Middle frontal gyrus (tissue), 1 donor: Measurements from ENCODE around the gene GNAS.

Source experiments
- DNase-seq: peaks from one replicate; pipeline ENCODE4 v3.0.0-alpha.2; 2015; ENCODE audit warnings: low spot score; ENCODE audit errors: extremely low spot score

The GNAS gene

GRCh38 chr20:58897488-58897887 lies 45.0 kb downstream of the GNAS start:
- DNase-seq, result no peak

- DNase-seq, result no peak
Observed at GRCh38 chr20:58898629-58899408, 46.3 kb downstream of the GNAS start.

GRCh38 chr20:58899512-58899911 lies 47.0 kb downstream of the GNAS start:
- DNase-seq, result no peak

GRCh38 chr20:58900397-58900796 lies 47.9 kb downstream of the GNAS start:
- DNase-seq, result no peak

- DNase-seq, result no peak
Observed at GRCh38 chr20:58901488-58902402, 49.2 kb downstream of the GNAS start.

- DNase-seq, result no peak
Observed at GRCh38 chr20:58903614-58904013, 51.1 kb downstream of the GNAS start.

- no peak for DNase-seq
Observed at GRCh38 chr20:58905236-58905635, 52.7 kb downstream of the GNAS start.

GRCh38 chr20:58906111-58906510 lies 53.6 kb downstream of the GNAS start:
- DNase-seq, result no peak

- DNase-seq, result no peak
Observed at GRCh38 chr20:58906894-58907293, 54.4 kb downstream of the GNAS start.

- DNase-seq, result peak; percentile 66
Observed at GRCh38 chr20:58907320-58908137, 55.0 kb downstream of the GNAS start.

- DNase-seq, result no peak
Observed at GRCh38 chr20:58908221-58908620, 55.7 kb downstream of the GNAS start.

- no peak for DNase-seq
Observed at GRCh38 chr20:58908941-58909340, 56.4 kb downstream of the GNAS start.

- DNase-seq, result no peak
Observed at GRCh38 chr20:58909585-58909984, 57.1 kb downstream of the GNAS start.

- DNase-seq, result no peak
Observed at GRCh38 chr20:58910473-58910872, 58.0 kb downstream of the GNAS start.

- DNase-seq, result no peak
Observed at GRCh38 chr20:58911309-58911708, 58.8 kb downstream of the GNAS start.

- no peak for DNase-seq
Observed at GRCh38 chr20:58911970-58912369, 59.5 kb downstream of the GNAS start.

- no peak for DNase-seq
Observed at GRCh38 chr20:58913079-58913478, 60.6 kb downstream of the GNAS start.

GRCh38 chr20:58918621-58919020 lies 66.1 kb downstream of the GNAS start:
- DNase-seq, result no peak

- no peak for DNase-seq
Observed at GRCh38 chr20:58921564-58921963, 69.0 kb downstream of the GNAS start.

- no peak for DNase-seq
Observed at GRCh38 chr20:58922036-58922435, 69.5 kb downstream of the GNAS start.

GRCh38 chr20:58923117-58923712 lies 70.7 kb downstream of the GNAS start:
- no peak for DNase-seq
